ENCODE measurements around the gene HTR7. TPM values are rescaled to one million over a fixed set of nuclear protein-coding genes. Genes with fewer than 3 reads are reported as not detected.

HTR7 gene
- total RNA-seq, 1 donor from 2014 or later = 0.10 TPM

DNA sequence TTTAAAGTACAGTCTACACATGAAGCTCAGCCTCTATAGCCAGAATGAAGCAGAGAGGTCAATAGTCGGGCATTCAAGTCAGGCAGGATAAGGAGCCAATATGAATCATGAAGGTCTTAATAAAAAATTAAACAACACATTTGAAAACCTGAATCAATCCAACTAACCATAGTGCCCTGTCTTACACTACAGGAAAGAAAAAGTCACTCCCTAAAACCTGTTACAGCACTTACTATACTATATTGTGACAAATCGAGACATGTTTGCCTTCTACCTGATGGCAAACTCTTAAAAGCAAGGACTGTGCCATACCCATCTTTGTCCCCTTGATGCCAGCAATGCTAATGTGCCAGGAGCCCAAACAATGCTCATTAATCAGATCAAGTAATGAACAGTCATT, 117.6 kb downstream of the HTR7 start:
- DNase-seq (ENCODE audit: low read depth) = no peak

GRCh38 chr10:90738885-90739284, 119.0 kb downstream of the HTR7 start:
- DNase-seq (ENCODE audit: low read depth) = no peak

DNA sequence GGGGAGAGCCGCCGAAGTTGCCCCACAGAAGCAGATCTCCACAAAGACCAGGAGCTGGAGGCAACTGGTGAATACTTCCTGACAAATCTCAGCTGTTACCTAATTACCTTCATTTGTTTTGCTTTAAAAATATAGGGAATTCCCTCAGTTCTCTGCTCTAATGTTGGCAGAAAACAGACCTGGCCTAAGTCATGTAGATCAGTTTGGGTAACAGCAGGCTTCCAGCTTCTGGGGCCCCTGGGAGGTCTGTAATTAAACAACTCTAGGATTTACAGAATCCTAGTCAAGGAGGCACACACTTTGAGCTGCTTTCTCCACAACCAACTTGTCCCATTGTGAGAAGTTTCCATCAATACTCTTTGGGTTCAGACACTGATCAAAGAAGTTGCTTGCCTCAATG, 123.4 kb downstream of the HTR7 start:
- no peak for DNase-seq (ENCODE audit: low read depth)

DNA sequence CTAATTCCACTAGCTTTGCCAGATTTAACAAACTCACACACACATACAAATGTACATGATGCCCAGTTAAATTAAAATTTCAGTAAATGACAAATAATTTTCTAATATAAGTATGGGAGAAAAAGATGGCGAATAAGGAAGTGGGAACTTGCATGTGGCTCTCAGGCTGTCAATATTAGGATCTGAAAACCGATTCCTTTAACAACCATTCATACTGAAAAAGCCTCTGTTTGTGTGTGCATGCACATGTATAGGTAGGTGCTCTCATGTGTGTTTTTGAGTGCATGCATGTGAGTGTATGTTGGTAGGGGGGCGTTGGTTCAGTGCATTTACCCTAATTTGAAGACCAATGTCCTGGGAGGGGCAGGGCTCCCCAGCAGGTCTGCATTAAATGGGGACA, 125.3 kb downstream of the HTR7 start:
- DNase-seq (ENCODE audit: low read depth) = no peak

- no peak for DNase-seq (ENCODE audit: low read depth)
Measured at GRCh38 chr10:90723416-90724068, 134.3 kb downstream of the HTR7 start.

- DNase-seq (ENCODE audit: low read depth) = no peak
Measured at GRCh38 chr10:90722832-90723231, 135.0 kb downstream of the HTR7 start.

- no peak for DNase-seq (ENCODE audit: low read depth)
Measured at GRCh38 chr10:90718182-90718581, 139.7 kb downstream of the HTR7 start.

GRCh38 chr10:90712529-90712928, 145.3 kb downstream of the HTR7 start:
- no peak for DNase-seq (ENCODE audit: low read depth)

GRCh38 chr10:90709727-90710126, 148.1 kb downstream of the HTR7 start:
- DNase-seq (ENCODE audit: low read depth) = no peak

- DNase-seq (ENCODE audit: low read depth) = no peak
Measured at GRCh38 chr10:90707657-90708056, 150.2 kb downstream of the HTR7 start.

GRCh38 chr10:90701428-90701827, 156.4 kb downstream of the HTR7 start:
- DNase-seq (ENCODE audit: low read depth) = no peak

DNA sequence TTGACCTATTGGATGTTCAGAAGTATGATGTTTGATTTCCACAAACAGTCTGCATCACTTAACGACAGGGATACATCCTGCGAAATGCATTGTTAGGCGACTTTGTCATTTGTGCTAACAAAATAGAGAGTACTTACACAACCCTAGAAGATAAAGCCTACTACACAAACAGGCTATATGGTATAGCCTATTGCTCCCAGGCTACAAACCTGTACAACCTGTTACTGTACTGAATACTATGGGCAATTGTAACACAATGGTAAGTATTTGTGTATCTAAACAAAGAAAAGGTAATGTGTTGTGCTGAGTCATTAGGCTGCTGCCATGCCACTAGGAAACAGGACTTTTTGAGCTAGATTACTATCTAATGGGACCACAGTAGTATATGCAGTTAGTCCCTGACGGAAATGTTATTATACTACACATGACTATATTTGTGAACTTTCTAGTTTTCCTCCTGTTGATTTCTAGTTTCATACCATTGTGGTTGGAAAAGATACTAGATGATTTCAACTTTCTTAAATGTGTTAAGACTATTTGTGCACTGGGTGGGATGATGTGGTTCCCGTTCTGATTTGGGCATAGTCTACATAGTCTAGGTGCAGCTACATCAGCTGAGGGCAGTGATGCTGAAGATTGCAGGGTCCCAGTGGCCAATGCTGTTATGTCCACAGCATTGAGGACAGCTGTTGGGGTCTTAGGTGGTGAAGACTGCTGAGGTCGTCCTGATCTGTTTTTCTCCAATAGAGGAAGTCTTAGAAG, 161.7 kb downstream of the HTR7 start:
- DNase-seq (ENCODE audit: low read depth) = no peak

Other genes starting within 250 kb of the HTR7 start
- gene RPP30, start 13.9 kb upstream of the HTR7 start, total RNA-seq = 26.5 and 45.7 TPM in 2 replicates
- gene ANKRD1, start 63.0 kb upstream of the HTR7 start, total RNA-seq = 12.6 and 123 TPM in 2 replicates

All from renal cortical epithelial cell (primary cell).